B cell (primary cell): ENCODE results near the gene TCF7.

Experiments used
- EZH2 ChIP-seq: IDR thresholded peaks from 2 replicates; pipeline ENCODE4 v1.6.1; 2012; ENCODE audit warnings: borderline replicate concordance, low read depth, mild to moderate bottlenecking, moderate library complexity, low read length; ENCODE audit not compliant: insufficient read depth, poor library complexity, severe bottlenecking
- TF ChIP-seq, protein P1 (sequence below): fragments of 200-600 bp; IDR thresholded peaks from one replicate; pipeline ENCODE4 v1.8.0; 2022; ENCODE audit warnings: antibody characterized with exemption, mild to moderate bottlenecking

GRCh38 chr5:134114886-134115805 is 665 bp downstream of the TCF7 start:
- TF ChIP-seq, protein P1, sequence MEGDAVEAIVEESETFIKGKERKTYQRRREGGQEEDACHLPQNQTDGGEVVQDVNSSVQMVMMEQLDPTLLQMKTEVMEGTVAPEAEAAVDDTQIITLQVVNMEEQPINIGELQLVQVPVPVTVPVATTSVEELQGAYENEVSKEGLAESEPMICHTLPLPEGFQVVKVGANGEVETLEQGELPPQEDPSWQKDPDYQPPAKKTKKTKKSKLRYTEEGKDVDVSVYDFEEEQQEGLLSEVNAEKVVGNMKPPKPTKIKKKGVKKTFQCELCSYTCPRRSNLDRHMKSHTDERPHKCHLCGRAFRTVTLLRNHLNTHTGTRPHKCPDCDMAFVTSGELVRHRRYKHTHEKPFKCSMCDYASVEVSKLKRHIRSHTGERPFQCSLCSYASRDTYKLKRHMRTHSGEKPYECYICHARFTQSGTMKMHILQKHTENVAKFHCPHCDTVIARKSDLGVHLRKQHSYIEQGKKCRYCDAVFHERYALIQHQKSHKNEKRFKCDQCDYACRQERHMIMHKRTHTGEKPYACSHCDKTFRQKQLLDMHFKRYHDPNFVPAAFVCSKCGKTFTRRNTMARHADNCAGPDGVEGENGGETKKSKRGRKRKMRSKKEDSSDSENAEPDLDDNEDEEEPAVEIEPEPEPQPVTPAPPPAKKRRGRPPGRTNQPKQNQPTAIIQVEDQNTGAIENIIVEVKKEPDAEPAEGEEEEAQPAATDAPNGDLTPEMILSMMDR, result no peak
- TF ChIP-seq EZH2, result no peak
